Spleen (tissue), 11 donors: ENCODE results near the gene KCNB1. TPM values are rescaled to one million over a fixed set of nuclear protein-coding genes. Genes with fewer than 3 reads are reported as not detected.

Experiments
- DNase-seq: peaks from one replicate; pipeline ENCODE4 v3.0.0-alpha.2; 2020
- H3K27ac ChIP-seq, 8 donors: fragments of 200-600 bp; sonication (generic) in 7 of 8; 1 replicate in 4 of 8; 2 replicates in 4 of 8; pipeline versions ENCODE4 v1.5.0 to v1.8.0; 2016 to 2021; ENCODE audit warnings: inconsistent platforms in 4 of 8, mild to moderate bottlenecking in 4 of 8, moderate library complexity in 1 of 8
- H3K27me3 ChIP-seq, 7 donors: fragments of 200-600 bp; sonication (generic) in 6 of 7; replicated peaks in 1 of 7; 1 replicate in 4 of 7; 2 replicates in 3 of 7; pipeline versions ENCODE4 v1.5.0 to v1.8.0; 2016 to 2021; ENCODE audit warnings: inconsistent platforms in 3 of 7, mild to moderate bottlenecking in 1 of 7
- H3K36me3 ChIP-seq, 6 donors: fragments of 200-600 bp; sonication (generic) in 5 of 6; 1 replicate in 4 of 6; 2 replicates in 2 of 6; pipeline versions ENCODE4 v1.5.0 to v1.8.0; 2016 to 2021; ENCODE audit warnings: inconsistent platforms in 2 of 6
- H3K4me1 ChIP-seq, 6 donors: fragments of 200-600 bp; sonication (generic) in 5 of 6; 1 replicate in 3 of 6; 2 replicates in 3 of 6; pipeline versions ENCODE4 v1.5.0 to v1.8.0; 2016 to 2021; ENCODE audit warnings: inconsistent platforms in 3 of 6
- H3K4me3 ChIP-seq, 8 donors: fragments of 200-600 bp; sonication (generic) in 7 of 8; 1 replicate in 4 of 8; 2 replicates in 4 of 8; pipeline versions ENCODE4 v1.5.0 to v1.8.0; 2016 to 2021; ENCODE audit warnings: inconsistent platforms in 4 of 8, mild to moderate bottlenecking in 4 of 8, moderate library complexity in 2 of 8
- H3K9me3 ChIP-seq, 8 donors: fragments of 200-600 bp; sonication (generic) in 7 of 8; 1 replicate in 4 of 8; 2 replicates in 4 of 8; pipeline versions ENCODE4 v1.5.0 to v1.8.0; 2016 to 2021; ENCODE audit warnings: inconsistent platforms in 4 of 8
- POLR2A ChIP-seq, 3 donors: fragments of 450-650 bp; IDR thresholded peaks; one replicate each; pipeline ENCODE4 v1.5.1; 2017; ENCODE audit warnings: antibody characterized with exemption in 3 of 3, mild to moderate bottlenecking in 1 of 3
- POLR2AphosphoS5 ChIP-seq, 3 donors: sonication (generic); formaldehyde crosslinking; IDR thresholded peaks; one replicate each; pipeline ENCODE4 v1.5.1; 2017; ENCODE audit warnings: antibody characterized with exemption in 3 of 3
- WGBS, 5 donors: extraction: QIAGEN DNeasy Blood & Tissue Kit in 3 of 5; methylation state at CpG; one replicate each; pipeline versions ENCODE4 v1.1.5 to v1.1.7; 2013 to 2018; 5-methylcytosine and 5-hydroxymethylcytosine counted together
- intact Hi-C: fragments of 100-400 bp; cut with DNase I; formaldehyde crosslinking; loops from one replicate; pipeline ENCODE4 v1.15.0; 2023; ENCODE audit warnings: low total_unique reads
- polyA plus RNA-seq, 3 donors: library from polyadenylated mRNA; stranded (reverse); fragments of 200-250 nt; gene quantifications; one replicate each; pipeline ENCODE4 v1.2.1, GENCODE V29; 2013
- total RNA-seq, 7 donors: library from RNA; depleted of rRNA in 3 of 7; stranded (reverse); fragments of >200 nt in 3 of 7; fragmentation: NEBNext Ultra II Directional in 4 of 7; extraction: Animal tissue kit (Norgen Biotek cat#: 25700) in 4 of 7; gene quantifications; one replicate each; pipeline versions ENCODE4 v1.1.0 to v1.2.1, GENCODE V29; 2016 to 2021
- TF ChIP-seq, protein P1 (sequence below), 11 experiments: fragments of 200-600 bp in 7 of 11; fragments of 450-650 bp in 4 of 11; sonication (generic) in 4 of 11; IDR thresholded peaks in 8 of 11; conservative IDR thresholded peaks in 3 of 11; 1 replicate in 7 of 11; 2 replicates in 4 of 11; pipeline versions ENCODE4 v1.4.0 to v1.8.0; 2016 to 2021; ENCODE audit warnings: antibody characterized with exemption in 11 of 11, inconsistent platforms in 4 of 11, mild to moderate bottlenecking in 1 of 11
- donor health status: healthy with polysubstance abuse.
- donor health status: DM: no; HTN: no; CAD: no; lungs with moderate emphysema.
- donor health status: DM: no; HTN: no; CAD: no.
- donor health status: Bipolar disorder and iron deficiency.
- donor health status: healthy.
- donor health status: DM: no; HTN: no; CAD: no.
- donor health status: DM: yes; HTN: yes; CAD: no.

The KCNB1 gene
- total and polyA plus RNA-seq, 10 donors: 0.02 to 3.2 (median 0.51) TPM

DNA sequence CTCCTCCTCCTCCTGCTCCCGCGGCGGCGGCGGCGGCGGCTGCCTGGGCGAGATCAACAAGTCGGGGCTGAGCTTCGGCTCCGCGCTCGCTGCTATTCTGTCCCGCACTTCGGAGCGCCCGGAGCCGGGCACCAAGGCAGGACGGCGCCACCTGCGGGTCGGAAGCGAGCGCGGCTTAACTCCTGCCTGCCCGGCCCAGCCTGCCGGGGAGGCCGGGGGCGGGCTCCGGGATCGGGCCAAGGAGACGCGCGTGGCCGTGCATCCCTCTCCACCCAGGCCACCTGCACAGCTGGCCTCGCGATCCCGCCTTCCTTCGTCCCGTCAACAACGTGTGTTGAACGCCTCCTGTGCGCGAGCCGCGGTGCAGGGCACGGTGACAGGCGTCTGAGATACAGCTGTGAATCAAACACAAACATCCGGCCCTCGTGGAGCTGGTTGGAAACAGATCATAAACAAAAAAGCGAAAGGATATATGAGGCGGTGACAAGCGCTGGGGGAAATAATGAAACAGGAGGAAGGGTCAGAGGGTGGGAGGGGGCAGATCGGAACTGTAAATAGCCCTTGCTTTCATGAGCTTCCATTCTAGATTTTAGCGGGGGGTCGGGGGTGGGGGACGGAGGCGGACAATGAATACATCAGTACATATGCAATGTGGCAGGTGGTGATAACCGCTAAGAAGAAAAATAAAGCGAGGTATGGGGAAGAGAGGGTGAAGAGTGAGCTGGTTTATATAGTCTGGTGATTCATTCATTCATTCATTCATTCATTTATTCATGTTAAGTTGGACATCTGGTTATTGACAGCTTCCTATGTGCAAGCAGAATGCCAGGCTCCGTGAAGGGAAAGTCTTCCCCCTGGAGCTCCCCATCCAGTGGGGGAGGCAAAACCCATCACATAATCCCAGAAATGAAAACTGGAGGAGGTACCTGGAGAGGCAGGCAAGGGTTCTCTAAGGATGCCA, 2.0 kb upstream of the KCNB1 start:
- H3K4me1 ChIP-seq: peaks cover 0 to 29% (median 17%) of the 10 kb centered on the region in 6 donors
- 1 to 5% (median 2%) methylated on average over 20 to 61 of the region's 61 CpGs for WGBS, 5 donors
- H3K4me3 ChIP-seq: peak overlapping the region; percentile 12 to 68 (median 36)
- H3K27me3 ChIP-seq: peaks cover 0 to 97% (median 39%) of the 10 kb centered on the region in 7 donors
- H3K36me3 ChIP-seq: no peaks in the 10 kb centered on the region
- TF ChIP-seq, protein P1, sequence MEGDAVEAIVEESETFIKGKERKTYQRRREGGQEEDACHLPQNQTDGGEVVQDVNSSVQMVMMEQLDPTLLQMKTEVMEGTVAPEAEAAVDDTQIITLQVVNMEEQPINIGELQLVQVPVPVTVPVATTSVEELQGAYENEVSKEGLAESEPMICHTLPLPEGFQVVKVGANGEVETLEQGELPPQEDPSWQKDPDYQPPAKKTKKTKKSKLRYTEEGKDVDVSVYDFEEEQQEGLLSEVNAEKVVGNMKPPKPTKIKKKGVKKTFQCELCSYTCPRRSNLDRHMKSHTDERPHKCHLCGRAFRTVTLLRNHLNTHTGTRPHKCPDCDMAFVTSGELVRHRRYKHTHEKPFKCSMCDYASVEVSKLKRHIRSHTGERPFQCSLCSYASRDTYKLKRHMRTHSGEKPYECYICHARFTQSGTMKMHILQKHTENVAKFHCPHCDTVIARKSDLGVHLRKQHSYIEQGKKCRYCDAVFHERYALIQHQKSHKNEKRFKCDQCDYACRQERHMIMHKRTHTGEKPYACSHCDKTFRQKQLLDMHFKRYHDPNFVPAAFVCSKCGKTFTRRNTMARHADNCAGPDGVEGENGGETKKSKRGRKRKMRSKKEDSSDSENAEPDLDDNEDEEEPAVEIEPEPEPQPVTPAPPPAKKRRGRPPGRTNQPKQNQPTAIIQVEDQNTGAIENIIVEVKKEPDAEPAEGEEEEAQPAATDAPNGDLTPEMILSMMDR (IDR thresholded peaks at IDR 0.05 in 8 of 11, conservative IDR thresholded peaks at IDR 0.05 in 3 of 11): peak in 9 of 11 experiments; percentile 36 to 68 (median 62)
- TF ChIP-seq POLR2A (IDR thresholded peaks at IDR 0.05) (no peak), POLR2AphosphoS5 (IDR thresholded peaks at IDR 0.05) (peak in 1 of 3 donors; percentile 42)
- no peak overlapping the region for H3K27ac ChIP-seq
- peak; percentile 87 for DNase-seq
- peaks cover 0 to 7% (median 0%) of the 10 kb centered on the region in 8 donors for H3K9me3 ChIP-seq
- intact Hi-C loops: no loop called here

DNA sequence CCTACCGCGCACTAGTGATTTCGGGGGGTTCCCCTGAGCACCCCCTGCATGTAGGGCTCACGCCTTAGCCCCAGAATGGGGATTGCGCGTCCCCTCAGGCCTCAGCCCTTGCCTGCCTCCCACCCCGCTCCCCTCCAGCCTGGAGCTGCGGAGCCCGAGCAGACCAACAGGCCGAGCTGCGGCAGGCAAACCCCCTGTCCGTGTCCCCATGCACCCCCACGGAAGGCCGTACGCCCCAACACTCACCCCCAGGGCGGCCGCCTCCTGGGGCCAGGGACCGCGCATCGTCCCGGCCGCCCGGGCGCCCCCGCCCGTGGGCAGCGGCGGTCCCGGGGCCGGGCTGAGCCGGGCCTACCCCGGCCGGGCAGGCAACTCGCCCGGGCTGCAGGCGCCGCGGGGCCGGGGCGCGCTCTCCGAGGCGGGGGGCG, 1.2 kb upstream of the KCNB1 start:
- peak overlapping the region in 5 of 8 donors; percentile 11 to 68 (median 35) for H3K4me3 ChIP-seq
- peaks cover 0 to 97% (median 39%) of the 10 kb centered on the region in 7 donors for H3K27me3 ChIP-seq

DNA sequence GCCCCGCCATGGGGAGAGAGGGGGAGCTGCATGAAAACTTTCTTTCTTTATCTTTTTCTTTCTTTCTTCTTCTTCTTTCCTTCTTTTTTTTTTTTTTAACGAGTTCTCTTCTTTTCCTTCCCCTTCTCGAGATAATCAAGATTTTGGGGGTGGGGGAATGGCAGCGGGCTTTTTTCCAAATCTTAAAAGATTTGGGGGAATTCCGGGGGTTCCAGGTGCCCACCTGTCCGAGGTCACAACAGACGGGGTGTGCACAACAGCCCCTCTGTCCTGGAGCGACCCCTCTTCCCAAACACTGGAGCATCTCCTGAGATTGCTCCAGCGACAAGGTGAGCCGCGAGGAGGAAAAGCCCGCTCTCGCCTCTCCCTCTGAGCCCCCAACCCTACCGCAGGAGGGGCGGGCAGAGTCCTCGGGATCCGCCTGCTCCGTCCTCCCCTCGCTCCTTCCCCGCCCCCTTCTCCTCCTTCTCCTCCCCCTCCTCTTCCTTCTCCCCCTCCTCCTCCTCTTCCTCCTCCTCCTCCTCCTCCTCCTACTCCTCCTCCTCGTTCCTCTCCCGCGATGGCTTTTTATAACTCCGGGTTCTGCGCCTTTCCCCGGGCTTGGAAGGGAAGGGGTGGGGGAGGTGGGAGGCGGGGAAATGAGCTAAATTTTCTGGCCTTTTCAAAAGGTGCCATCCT, 689 bp upstream of the KCNB1 start:
- DNase-seq: no peak
- Histone ChIP-seq H3K4me1 (peaks cover 0 to 29% (median 17%) of the 10 kb centered on the region in 6 donors), H3K27me3 (peaks cover 0 to 92% (median 39%) of the 10 kb centered on the region in 7 donors), H3K9me3 (peaks cover 0 to 7% (median 0%) of the 10 kb centered on the region in 8 donors), H3K36me3 (no peaks in the 10 kb centered on the region), H3K27ac (no peak overlapping the region), H3K4me3 (peak overlapping the region in 5 of 8 donors; percentile 11 to 68 (median 25))
- 5 to 8% (median 6%) methylated on average over 20 to 27 of the region's 27 CpGs for WGBS, 5 donors
- TF ChIP-seq POLR2AphosphoS5 (IDR thresholded peaks at IDR 0.05) (no peak), POLR2A (IDR thresholded peaks at IDR 0.05) (no peak)
- TF ChIP-seq, protein P1 (IDR thresholded peaks at IDR 0.05 in 8 of 11, conservative IDR thresholded peaks at IDR 0.05 in 3 of 11): no peak
- intact Hi-C loops: no loop called here

More for the DNA sequence above, 1.2 kb upstream of the KCNB1 start:
- no peak for DNase-seq
- Histone ChIP-seq H3K27ac (no peak overlapping the region), H3K4me1 (peaks cover 0 to 29% (median 17%) of the 10 kb centered on the region in 6 donors), H3K36me3 (no peaks in the 10 kb centered on the region), H3K9me3 (peaks cover 0 to 7% (median 0%) of the 10 kb centered on the region in 8 donors)
- intact Hi-C loops: no loop called here
- WGBS, 5 donors: 3 to 10% (median 5%) methylated on average over 8 to 44 of the region's 44 CpGs
- TF ChIP-seq POLR2AphosphoS5 (IDR thresholded peaks at IDR 0.05) (no peak), POLR2A (IDR thresholded peaks at IDR 0.05) (no peak)
- TF ChIP-seq, protein P1 (IDR thresholded peaks at IDR 0.05 in 8 of 11, conservative IDR thresholded peaks at IDR 0.05 in 3 of 11): no peak
